NCI-H748 (cell line): ENCODE results near the gene ZNF423.
A peak's percentile ranks its signal among the peaks of the same experiment; 100 is the strongest.

Source experiments
- DNase-seq: peaks from one replicate; lab custom pipeline; 2025; ENCODE audit not compliant: unreplicated experiment; lab: John Stamatoyannopoulos, UW

Gene ZNF423

DNA sequence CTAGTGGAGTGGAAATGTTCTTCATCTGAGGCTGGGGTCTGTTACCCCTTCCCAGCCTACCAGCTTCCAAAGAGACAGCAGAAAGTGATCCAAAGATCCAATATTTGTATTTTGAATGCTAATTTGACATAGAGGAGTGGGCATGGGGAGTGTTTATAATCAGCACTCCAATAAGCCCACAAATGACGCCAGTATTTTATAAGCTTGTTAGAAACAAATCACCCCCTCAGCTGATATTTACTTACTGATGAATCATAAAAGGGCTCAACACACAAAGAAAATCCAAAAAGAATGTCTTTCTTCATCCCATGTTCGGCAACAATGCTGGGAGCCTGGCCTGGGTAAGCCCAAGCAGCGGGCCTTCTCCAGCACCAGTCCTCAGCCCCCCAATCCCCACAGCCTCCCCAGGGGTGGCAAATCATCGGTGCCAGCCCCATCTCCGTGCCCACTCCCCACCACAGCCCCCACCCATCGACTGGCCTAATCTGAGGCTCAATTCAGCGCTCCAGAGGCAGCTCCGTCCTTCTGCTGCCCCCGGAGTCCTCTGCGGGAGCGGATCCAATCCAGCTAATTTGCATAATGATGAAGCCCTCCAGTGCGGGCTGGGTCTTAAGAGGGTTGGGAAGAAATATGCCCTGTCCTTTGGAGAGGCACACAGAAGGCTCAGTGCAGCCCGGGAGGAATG lies 312.8 kb downstream of the ZNF423 start:
- no peak for DNase-seq

GRCh38 chr16:49542391-49542891 lies 313.5 kb downstream of the ZNF423 start:
- no peak for DNase-seq

DNA sequence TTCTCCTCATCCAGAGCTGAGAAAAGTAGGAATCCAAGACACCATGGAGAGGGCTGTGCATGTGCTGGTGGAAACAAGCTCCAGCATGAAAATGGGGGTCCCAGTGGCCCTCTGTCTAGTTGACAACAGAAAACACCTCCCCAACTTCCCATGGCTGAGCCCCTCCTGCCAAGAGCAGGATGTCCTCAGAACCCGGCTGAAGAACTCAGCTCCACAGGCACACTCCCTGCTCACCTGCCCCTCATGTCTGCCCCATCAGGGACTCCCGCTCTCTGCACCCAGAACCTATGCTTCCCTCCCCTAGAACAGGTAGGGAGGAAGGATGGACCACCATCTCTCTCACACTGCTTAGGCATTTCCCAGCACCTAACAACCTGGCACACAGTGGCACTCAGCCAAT lies 315.1 kb downstream of the ZNF423 start:
- peak; percentile 26 for DNase-seq

DNA sequence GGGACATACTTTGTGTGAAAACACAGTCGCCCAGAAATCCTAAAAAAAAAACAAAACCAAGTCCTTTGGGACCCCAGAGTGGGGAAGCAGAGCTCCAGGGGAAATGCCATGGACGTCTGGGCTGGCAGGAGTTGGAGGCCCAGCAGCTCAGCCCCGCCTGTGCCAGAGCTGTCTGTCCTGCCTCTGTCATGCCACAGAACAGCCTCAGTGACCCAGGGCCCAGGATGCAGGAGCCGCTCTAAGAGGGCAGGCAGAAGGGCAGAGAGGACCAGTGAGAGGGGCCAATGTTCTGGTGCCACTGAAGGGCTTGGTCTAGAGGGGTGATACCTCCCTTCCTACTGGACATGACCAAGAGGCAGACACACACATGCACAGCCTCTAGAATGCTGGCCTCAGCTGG lies 316.2 kb downstream of the ZNF423 start:
- DNase-seq = no peak

DNA sequence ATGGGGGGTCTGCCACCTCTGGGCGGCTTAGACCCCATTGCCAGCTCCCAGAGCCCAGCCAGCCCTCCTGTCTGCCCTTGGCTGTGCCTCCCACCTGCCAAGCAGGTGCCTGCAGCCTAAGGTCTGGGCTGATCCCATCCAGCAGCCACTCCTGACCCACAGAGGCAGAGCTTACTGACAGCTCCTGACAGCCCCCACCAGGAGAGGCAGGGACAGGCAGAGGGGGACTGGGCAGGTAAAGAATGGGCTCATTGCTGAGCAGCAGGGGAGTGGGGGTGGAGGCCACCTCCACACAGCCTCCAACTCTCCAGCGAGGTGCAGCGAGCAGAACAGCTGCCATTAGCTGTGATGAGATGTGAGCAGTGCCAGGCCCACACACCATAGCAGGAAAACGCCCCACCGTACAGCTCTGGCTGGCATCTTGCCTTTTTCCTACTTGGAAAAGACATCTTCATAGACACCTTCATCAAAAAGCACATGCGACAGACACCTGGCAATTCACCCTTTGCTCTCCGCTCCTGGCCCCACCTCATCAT lies 317.9 kb downstream of the ZNF423 start:
- no peak for DNase-seq

- no peak for DNase-seq
These were observed 320.9 kb downstream of the ZNF423 start for GRCh38 chr16:49534901-49535610.

DNA sequence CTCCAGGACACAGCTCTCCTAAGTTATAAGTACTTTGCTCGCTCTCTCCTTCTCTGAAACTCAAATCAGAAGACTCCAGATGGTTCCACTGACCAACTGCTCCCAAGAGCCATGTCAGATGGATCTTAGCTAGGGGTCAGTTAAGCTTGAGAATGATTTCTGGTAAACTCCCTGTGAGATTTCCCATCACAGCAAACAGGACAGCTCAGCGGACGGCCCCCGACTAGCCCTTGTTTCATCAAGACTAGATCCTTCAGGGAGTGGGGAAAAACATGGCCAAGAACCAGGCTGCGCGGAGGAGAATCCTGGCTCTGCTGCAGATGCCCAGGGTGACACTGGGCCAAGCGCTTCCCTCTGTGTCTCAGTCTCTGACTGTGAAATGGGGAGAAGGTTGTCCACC lies 322.5 kb downstream of the ZNF423 start:
- DNase-seq = no peak

DNA sequence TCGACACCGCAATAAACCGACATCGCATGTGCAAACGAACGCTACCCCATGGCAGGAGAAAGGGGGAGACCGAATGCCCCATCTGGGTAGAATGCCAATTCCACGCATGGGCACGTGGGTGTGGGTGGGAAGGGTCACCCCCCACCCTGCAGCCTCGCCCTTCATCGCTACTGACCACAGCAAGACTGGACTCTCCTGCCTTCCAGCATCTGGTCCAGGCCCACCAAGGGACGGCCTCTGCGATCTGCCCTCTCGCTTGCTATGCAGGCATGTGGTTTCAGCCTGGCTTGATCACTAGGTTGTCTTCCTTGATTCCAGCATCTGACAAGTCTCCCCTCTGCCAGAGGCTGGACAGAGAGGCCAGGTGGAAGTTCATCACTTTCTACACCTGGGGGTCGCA lies 323.0 kb downstream of the ZNF423 start:
- DNase-seq = no peak

GRCh38 chr16:49531931-49532840 lies 323.7 kb downstream of the ZNF423 start:
- DNase-seq = peak; percentile 87

GRCh38 chr16:49531425-49531824 lies 324.5 kb downstream of the ZNF423 start:
- no peak for DNase-seq

- DNase-seq = no peak
These were observed 325.4 kb downstream of the ZNF423 start for GRCh38 chr16:49530427-49530970.

DNA sequence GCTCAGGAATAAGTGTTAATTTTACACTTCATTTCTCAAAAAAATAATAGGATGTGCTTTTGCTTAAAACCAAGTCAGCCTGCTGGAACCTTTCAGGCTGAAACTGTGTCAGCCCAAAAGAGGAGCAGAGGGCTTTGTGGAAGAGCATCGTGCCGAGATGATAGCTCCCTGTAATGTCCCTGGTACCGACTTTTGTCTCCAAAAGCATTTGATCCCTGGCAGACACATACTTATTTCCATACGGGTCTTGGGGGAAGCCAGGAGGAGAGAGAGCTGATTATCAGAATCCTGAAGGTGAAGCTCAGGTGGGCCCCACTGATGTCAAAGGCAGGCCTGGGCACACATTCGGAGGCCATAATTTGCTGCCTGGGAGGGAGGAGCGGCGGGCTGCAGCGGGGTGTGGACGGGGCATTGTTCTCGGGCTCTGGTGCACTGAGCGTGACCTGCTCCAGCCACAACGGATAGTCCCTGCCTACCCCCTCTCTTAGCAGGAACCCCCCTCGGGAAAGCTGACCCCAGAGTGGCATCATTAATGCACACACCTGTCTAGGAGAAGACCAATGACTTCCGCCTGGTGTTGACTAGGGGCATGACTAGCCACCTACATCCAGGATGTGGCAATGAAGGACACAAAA lies 326.4 kb downstream of the ZNF423 start:
- peak; percentile 38 for DNase-seq

- no peak for DNase-seq
These were observed 327.0 kb downstream of the ZNF423 start for GRCh38 chr16:49528866-49529288.

- no peak for DNase-seq
These were observed 327.6 kb downstream of the ZNF423 start for GRCh38 chr16:49528060-49528865.

DNA sequence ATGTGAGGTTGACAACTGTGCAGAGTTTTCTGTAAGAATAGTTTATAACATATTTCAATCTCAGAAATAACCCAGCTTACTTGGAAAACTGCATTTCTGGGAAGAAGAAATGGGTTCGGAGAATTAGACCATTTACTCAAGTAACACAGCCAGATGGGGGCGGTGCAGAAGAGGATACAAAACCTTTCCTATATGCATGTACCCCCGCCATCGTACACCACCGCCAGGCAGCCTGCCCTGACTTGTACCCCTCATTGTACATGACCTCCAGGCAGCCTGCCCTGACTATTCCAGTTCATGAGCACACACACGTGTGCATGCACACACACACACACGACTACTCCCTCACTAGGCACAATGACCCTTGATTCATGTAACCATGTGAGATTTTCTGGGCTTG lies 328.3 kb downstream of the ZNF423 start:
- DNase-seq = no peak

- no peak for DNase-seq
These were observed 329.0 kb downstream of the ZNF423 start for GRCh38 chr16:49526860-49527365.

- no peak for DNase-seq
These were observed 331.0 kb downstream of the ZNF423 start for GRCh38 chr16:49524947-49525315.

GRCh38 chr16:49524216-49524946 lies 331.5 kb downstream of the ZNF423 start:
- DNase-seq = no peak
